ENCODE results near the gene MTRF1L. TPM values are rescaled to one million over a fixed set of nuclear protein-coding genes. Genes with fewer than 3 reads are reported as not detected.

MTRF1L gene
- total and polyA plus RNA-seq, 2 of the 13 experiments (the other 11 are each of a cell fraction or from before 2014, with no cell fraction given), result 17.6 to 28.7 TPM

DNA sequence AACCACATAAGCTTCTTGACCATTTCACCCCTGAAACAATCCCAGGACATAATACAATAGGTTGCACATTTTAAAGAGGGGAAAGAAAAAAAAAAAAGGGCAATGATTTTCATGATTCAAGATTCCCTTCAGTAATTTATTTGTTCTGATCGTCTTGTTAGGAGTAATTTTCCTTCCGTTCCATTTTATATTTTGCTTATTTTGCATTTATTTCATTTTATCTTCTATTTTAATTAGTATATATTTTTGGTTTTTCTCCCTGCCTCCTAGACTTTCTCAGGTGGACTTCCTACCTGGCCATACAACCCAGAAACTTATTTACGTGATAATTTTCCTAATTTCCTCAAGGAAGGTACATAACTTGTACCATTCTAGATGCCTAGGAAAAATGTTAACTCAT lies 52.3 kb downstream of the MTRF1L start:
- DNase-seq (ENCODE audit: low spot score), result no peak
- peak; percentile 58 for TF ChIP-seq MAFF (IDR thresholded peaks at IDR 0.05; ENCODE audit: low read depth, low read length)
- peak; percentile 65 to 75 for TF ChIP-seq MAFK (conservative IDR thresholded peaks at IDR 0.05 in 1 of 2, IDR thresholded peaks at IDR 0.05 in 1 of 2; ENCODE audit: low read length in 2 of 2)
- TF ChIP-seq NBN (conservative IDR thresholded peaks at IDR 0.05), result no peak
- ChIA-PET CTCF (ENCODE audit: low intra/inter-chr PET ratio, low total read pairs) (no interaction called here), POLR2A (no interaction called here)
- H4K20me1 ChIP-seq (ENCODE audit: insufficient read depth, low read length), result no peaks in the 10 kb centered on the region
- intact Hi-C loops (cut with micrococcal nuclease; ENCODE audit: unreplicated experiment), result no loop called here
- no TSS peak for BruUV-seq (replicated peaks)
- no peak overlapping the region for H3K4me3 ChIP-seq (replicated peaks in 1 of 3; ENCODE audit: insufficient read depth in 1 of 3, low read depth in 2 of 3, low read length in 3 of 3)
- ATAC-seq, result no peak
- H3K27ac ChIP-seq (ENCODE audit: extremely low read length, insufficient read depth, low read length), result no peak overlapping the region
- no peak overlapping the region for H2AFZ ChIP-seq (ENCODE audit: low read length)
- no peak for FAIRE-seq
- H3K4me1 ChIP-seq (ENCODE audit: insufficient read depth, low read length), result no peaks in the 10 kb centered on the region
- no peak overlapping the region for H3K9ac ChIP-seq (ENCODE audit: insufficient read depth, low read depth, low read length)
- in situ Hi-C loops (cut with HindIII; ENCODE audit: extremely low pct_ligation_motif_present, low pct_unique_long_range_greater_than_20kb), result loop anchor here (10.0 kb wide), 1 partner anchor 205 kb away; no protein-coding TSS in a partner anchor
- H3K36me3 ChIP-seq (replicated peaks in 1 of 2; ENCODE audit: control insufficient read depth in 1 of 2, insufficient read depth in 2 of 2, low read length in 2 of 2), result no peaks in the 10 kb centered on the region
- no peaks in the 10 kb centered on the region for H3K79me2 ChIP-seq (ENCODE audit: insufficient read depth, low read length)
- no peak overlapping the region for H3K4me2 ChIP-seq (ENCODE audit: low read depth, low read length)
- peaks cover 2 to 5% of the 10 kb centered on the region in 2 experiments; a peak in 2 of 5 replicates for H3K27me3 ChIP-seq (ENCODE audit: control insufficient read depth in 1 of 2, insufficient read depth in 2 of 2, low read length in 2 of 2)
- 11% methylated on average over 3 of the region's 3 CpGs for WGBS (ENCODE audit: low lambda C conversion rate)
- H3K9me3 ChIP-seq (ENCODE audit: low read length), result no peaks in the 10 kb centered on the region; the same call in 1 of the 2 replicates

DNA sequence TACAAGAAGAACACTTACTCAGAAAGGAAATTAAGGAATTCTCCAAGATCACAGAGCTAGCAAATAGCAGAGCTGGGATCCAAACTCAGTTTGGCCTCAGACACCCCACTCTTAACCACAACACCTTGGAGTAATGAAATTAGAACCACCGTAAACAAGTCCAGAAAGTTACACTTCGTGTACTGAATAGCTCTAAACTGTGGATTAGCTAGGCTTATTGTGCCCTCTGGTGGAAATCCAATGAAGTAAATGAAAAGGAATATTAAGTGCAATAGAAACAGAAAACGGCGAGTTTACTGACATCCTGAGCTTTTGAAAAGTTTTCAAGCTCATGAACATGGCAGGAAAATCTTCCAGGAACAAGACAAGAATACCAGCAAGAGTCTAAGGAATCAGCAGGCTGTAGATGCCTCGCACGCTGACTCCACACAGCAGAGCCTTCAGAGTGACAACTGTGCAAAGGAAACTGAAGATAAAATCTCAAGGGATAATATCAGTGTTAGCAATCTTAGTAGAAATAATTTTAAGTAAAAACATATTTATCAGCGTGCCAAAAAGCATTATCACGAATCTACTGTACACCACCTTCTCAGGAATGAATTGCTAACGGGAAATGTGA lies 54.2 kb downstream of the MTRF1L start:
- FAIRE-seq, result peak; percentile 84
- ATAC-seq, result peak; percentile 94
- Histone ChIP-seq H3K4me1 (ENCODE audit: insufficient read depth, low read length) (no peaks in the 10 kb centered on the region), H3K4me2 (ENCODE audit: low read depth, low read length) (peak overlapping the region; percentile 60; the same call in 1 of the 2 replicates), H3K36me3 (replicated peaks in 1 of 2; ENCODE audit: control insufficient read depth in 1 of 2, insufficient read depth in 2 of 2, low read length in 2 of 2) (no peaks in the 10 kb centered on the region), H3K4me3 (replicated peaks in 1 of 3; ENCODE audit: insufficient read depth in 1 of 3, low read depth in 2 of 3, low read length in 3 of 3) (no peak overlapping the region), H3K27ac (ENCODE audit: extremely low read length, insufficient read depth, low read length) (no peak overlapping the region), H4K20me1 (ENCODE audit: insufficient read depth, low read length) (no peaks in the 10 kb centered on the region), H2AFZ (ENCODE audit: low read length) (peak overlapping the region; percentile 44), H3K9me3 (ENCODE audit: low read length) (no peaks in the 10 kb centered on the region), H3K27me3 (ENCODE audit: control insufficient read depth in 1 of 2, insufficient read depth in 2 of 2, low read length in 2 of 2) (peaks cover 2 to 5% of the 10 kb centered on the region in 2 experiments; a peak in 3 of 5 replicates), H3K79me2 (ENCODE audit: insufficient read depth, low read length) (no peaks in the 10 kb centered on the region), H3K9ac (ENCODE audit: insufficient read depth, low read depth, low read length) (no peak overlapping the region)
- intact Hi-C loops (cut with micrococcal nuclease; ENCODE audit: unreplicated experiment) (loop anchor here (1.0 to 10.0 kb wide), 6 partner anchors 76 to 463 kb away; no protein-coding TSS in a partner anchor), in situ Hi-C loops (cut with HindIII; ENCODE audit: extremely low pct_ligation_motif_present, low pct_unique_long_range_greater_than_20kb) (no loop called here)
- BruUV-seq (replicated peaks), result no TSS peak
- POLR2A ChIA-PET, result interaction anchor here (2.0 kb wide), 1 partner anchor 35 kb away, joined by 5 read pairs; the partner anchor contains the start of gene FBXO5
- WGBS (ENCODE audit: low lambda C conversion rate), result 5% methylated on average over 9 of the region's 9 CpGs
- DNase-seq (ENCODE audit: low spot score), result peak; percentile 54
- CTCF ChIA-PET (ENCODE audit: low intra/inter-chr PET ratio, low total read pairs), result interaction anchor here (1.2 to 2.3 kb wide), 2 partner anchors 84 to 396 kb away, joined by 9 to 28 read pairs; no protein-coding TSS in a partner anchor
- TF ChIP-seq STAG1 (CRISPR knock-in tag; IDR thresholded peaks at IDR 0.05), result peak; percentile 85
- TF ChIP-seq RAD21 (CRISPR knock-in tag; IDR thresholded peaks at IDR 0.05), result peak; percentile 68
- no peak for TF ChIP-seq MXI1 (IDR thresholded peaks at IDR 0.05; ENCODE audit: borderline replicate concordance, low read depth, low read length)
- TF ChIP-seq, protein P1, sequence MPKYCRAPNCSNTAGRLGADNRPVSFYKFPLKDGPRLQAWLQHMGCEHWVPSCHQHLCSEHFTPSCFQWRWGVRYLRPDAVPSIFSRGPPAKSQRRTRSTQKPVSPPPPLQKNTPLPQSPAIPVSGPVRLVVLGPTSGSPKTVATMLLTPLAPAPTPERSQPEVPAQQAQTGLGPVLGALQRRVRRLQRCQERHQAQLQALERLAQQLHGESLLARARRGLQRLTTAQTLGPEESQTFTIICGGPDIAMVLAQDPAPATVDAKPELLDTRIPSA (CRISPR knock-in tag; IDR thresholded peaks at IDR 0.05; ENCODE audit: borderline replicate concordance), result no peak
- 0 out of 2 replicates have a peak, but pooled peaks have one; percentile 29 for TF ChIP-seq GFI1 (CRISPR knock-in tag; IDR thresholded peaks at IDR 0.05; ENCODE audit: borderline replicate concordance)
- TF ChIP-seq SMAD3 (CRISPR knock-in tag; IDR thresholded peaks at IDR 0.05), result 0 out of 2 replicates have a peak, but pooled peaks have one; percentile 25
- no peak for TF ChIP-seq MEIS1 (CRISPR knock-in tag; IDR thresholded peaks at IDR 0.05; ENCODE audit: borderline replicate concordance)
- 0 out of 2 replicates have a peak, but pooled peaks have one; percentile 17 for TF ChIP-seq FOXA3 (CRISPR knock-in tag; IDR thresholded peaks at IDR 0.05)
- TF ChIP-seq ZNF878 (CRISPR knock-in tag; IDR thresholded peaks at IDR 0.05), result no peak
- peak; percentile 79 for TF ChIP-seq SMC3 (IDR thresholded peaks at IDR 0.05; ENCODE audit: low read length)
- TF ChIP-seq, protein P2, sequence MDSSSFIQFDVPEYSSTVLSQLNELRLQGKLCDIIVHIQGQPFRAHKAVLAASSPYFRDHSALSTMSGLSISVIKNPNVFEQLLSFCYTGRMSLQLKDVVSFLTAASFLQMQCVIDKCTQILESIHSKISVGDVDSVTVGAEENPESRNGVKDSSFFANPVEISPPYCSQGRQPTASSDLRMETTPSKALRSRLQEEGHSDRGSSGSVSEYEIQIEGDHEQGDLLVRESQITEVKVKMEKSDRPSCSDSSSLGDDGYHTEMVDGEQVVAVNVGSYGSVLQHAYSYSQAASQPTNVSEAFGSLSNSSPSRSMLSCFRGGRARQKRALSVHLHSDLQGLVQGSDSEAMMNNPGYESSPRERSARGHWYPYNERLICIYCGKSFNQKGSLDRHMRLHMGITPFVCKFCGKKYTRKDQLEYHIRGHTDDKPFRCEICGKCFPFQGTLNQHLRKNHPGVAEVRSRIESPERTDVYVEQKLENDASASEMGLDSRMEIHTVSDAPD (CRISPR knock-in tag; IDR thresholded peaks at IDR 0.05), result no peak
- 0 out of 2 replicates have a peak, but pooled peaks have one; percentile 29 for TF ChIP-seq ISL2 (CRISPR knock-in tag; IDR thresholded peaks at IDR 0.05)

Data from HepG2 (cell line).